ENCODE measurements around the gene PAPOLB.

The PAPOLB gene

DNA sequence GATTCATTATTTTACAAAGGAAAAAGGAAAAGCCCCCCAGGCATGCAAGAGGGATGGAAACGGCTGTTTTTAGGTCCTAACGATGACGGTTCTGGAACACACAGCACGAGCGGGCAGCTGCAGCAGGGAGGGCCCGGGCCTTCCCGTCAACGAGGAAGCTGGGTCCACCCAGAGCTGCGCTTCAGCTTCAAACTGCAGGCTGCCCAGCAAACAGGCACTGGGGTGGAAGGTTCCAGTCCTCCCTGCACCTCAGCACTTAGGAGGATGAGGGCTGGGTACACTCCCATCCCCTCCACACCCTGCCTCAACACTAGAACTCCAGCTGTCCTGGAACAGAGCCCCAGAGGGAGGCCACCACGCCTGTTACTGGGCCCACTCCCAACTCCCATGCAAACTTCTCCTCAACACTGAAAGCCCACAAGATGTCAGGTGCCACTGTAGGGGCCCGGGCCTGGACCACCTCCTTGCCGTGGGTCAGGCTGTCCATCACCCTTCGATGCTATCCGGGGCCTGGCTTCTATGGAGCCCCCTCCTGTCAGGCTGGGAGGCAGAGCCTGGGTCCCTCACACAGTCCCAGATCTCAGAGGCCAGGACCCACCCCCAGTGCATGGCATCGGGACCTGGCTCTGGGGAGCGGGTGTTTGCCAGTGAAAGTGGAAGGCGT, 33.0 kb downstream of the PAPOLB start:
- DNase-seq = no peak
- Mint-ChIP-seq H3K4me3 (no peak overlapping the region), H3K4me1 (peaks cover 2% of the 10 kb centered on the region), H3K27ac (no peak overlapping the region), H3K36me3 (ENCODE audit: low read depth) (no peaks in the 10 kb centered on the region), H3K27me3 (peaks cover 1% of the 10 kb centered on the region), H3K9me3 (no peaks in the 10 kb centered on the region)
- ATAC-seq = no peak

DNA sequence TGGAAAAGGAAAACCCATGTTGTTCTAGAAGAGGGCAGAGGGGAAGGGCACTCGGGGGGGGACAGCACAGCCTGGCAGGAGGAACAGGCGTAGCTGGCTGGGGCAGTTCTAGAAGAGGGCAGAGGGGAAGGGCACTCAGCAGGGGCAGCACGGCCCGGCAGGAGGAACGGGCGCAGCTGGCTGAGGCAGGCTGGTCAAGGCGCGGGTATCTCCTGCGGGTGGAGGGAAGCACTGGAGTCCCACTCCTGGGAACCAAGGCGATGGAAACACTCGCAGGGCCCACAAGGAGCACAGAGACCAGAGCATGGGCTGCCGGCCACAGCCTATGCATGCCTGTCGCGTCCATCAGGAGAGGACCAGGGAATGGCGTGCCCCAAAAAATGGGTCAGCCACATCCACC, 36.7 kb downstream of the PAPOLB start:
- no peaks in the 10 kb centered on the region for H3K36me3 Mint-ChIP-seq (ENCODE audit: low read depth)
- ATAC-seq (no peak), DNase-seq (no peak)
- H3K27ac Mint-ChIP-seq = no peak overlapping the region
- H3K4me3 Mint-ChIP-seq = no peak overlapping the region
- no peaks in the 10 kb centered on the region for H3K4me1 Mint-ChIP-seq
- H3K27me3 Mint-ChIP-seq = peaks cover 4% of the 10 kb centered on the region
- no peaks in the 10 kb centered on the region for H3K9me3 Mint-ChIP-seq

DNA sequence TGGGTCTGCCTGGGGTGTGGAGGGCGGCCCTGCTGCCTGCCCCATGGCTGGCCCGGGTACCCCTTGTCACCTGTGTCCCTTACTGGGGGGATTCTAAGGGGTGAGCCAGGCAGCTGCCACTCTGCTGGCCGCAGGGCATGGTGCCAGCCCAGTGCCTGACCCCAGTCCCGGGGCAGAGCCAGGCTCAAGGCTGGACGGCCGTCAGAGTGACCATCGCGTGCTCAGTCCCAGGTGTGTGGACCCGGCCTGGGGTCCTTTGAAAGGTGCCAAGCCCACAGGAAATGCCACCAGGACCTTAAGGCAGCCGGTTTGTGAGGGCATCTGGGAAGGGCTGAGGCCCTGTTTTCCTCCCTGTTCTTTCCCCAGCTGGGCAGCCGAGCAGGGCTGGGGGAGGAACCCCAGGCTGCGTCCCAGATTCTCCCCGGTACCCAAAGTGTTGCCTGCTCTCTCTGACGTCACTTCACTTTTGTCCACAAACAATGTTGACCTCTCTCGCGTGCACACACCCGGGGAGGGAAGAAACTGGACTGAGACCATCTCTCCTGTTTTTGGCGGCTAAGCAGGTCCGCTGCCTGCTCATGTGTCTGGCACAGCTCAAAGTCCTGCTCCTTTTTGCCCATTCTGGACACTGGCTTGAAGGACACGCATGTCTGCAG, 37.6 kb downstream of the PAPOLB start:
- Mint-ChIP-seq H3K4me3 (no peak overlapping the region), H3K9me3 (no peaks in the 10 kb centered on the region), H3K4me1 (no peaks in the 10 kb centered on the region), H3K27me3 (peaks cover 4% of the 10 kb centered on the region), H3K36me3 (ENCODE audit: low read depth) (no peaks in the 10 kb centered on the region), H3K27ac (no peak overlapping the region)
- ATAC-seq (no peak), DNase-seq (no peak)

DNA sequence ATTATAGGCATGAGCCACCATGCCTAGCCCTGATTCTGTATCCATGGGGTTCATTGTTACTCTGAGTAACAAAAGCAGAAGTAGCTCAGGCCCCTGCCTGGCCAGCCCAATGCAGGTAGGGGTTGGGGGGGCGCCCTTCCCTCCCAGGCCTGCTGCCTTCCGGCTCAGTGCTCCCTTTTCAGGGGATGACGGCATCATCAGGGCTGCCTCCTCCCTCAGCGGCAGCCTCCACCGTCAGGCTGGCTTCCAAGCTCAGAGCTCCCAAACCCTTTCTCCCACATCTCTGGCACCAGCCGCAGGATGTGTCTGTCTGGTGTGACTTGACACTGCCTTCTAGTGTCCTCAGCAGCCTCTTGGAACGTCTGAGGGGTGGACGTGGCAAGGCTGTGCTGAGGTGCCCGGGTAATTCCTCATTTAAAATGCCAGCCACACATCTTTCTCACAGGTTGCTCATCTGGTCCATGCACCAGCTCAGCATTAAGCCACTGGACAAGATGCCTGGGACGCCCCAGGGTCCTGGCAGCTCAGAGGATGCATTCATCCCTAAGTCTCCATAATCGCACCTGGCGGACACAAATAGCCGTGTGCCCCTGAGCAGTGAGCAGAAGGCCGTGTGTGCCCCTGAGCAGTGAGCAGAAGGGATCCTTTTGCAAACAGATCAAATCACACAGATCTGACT, 38.2 kb downstream of the PAPOLB start:
- Mint-ChIP-seq H3K27ac (no peak overlapping the region), H3K9me3 (no peaks in the 10 kb centered on the region), H3K36me3 (ENCODE audit: low read depth) (no peaks in the 10 kb centered on the region), H3K27me3 (peaks cover 4% of the 10 kb centered on the region), H3K4me3 (no peak overlapping the region), H3K4me1 (no peaks in the 10 kb centered on the region)
- ATAC-seq (no peak), DNase-seq (no peak)

DNA sequence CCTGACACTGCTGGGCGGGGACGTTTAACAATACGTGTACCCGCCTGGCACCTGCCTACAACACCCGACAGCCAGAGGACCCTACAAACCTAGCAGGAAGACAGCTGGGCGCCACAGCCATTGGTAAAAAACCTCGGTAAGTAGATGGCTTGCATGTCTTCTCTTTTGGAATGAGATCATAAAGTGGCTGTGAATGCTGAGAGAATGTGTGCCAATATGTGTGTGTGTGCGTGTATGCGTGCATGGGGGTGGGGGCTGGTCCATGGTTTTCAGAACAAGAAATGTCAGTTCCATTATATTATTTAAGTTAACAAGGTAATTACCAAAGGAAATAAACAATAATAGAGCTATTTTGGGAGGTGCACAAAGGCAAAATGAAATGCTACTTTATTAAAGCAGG, 39.2 kb downstream of the PAPOLB start:
- no peaks in the 10 kb centered on the region for H3K9me3 Mint-ChIP-seq

DNA sequence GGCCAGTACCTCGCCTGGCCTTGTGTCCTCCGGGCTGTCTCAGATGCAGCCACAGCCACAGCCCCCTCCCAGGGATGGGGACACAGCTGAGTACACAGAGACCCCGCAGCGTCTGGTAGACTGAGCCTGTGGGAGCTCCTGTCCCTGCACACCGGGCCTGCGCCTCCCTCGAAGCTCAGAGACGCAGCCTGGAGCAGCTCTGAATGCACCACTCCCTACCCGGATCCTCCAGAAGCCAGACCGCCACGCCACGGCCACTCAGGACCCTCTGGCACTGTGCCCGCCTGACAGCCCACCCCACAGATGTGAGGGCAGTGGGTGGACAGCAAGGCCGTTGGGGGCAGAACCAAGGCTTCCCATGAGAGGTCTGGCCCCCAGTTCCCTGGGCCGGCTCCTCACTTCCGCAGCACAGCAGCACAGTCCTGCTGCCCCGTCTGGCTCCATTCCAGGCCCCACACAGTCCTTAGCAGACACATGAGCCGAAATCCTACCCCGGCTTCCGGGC, 40.8 kb downstream of the PAPOLB start:
- H3K4me3 Mint-ChIP-seq = no peak overlapping the region
- H3K4me1 Mint-ChIP-seq = no peaks in the 10 kb centered on the region
- peaks cover 4% of the 10 kb centered on the region for H3K27me3 Mint-ChIP-seq
- no peaks in the 10 kb centered on the region for H3K9me3 Mint-ChIP-seq
- ATAC-seq = no peak
- DNase-seq = no peak
- no peak overlapping the region for H3K27ac Mint-ChIP-seq
- no peaks in the 10 kb centered on the region for H3K36me3 Mint-ChIP-seq (ENCODE audit: low read depth)

More for the DNA sequence above, 39.2 kb downstream of the PAPOLB start:
- Mint-ChIP-seq H3K4me1 (no peaks in the 10 kb centered on the region), H3K27me3 (peaks cover 4% of the 10 kb centered on the region), H3K27ac (no peak overlapping the region), H3K4me3 (no peak overlapping the region), H3K36me3 (ENCODE audit: low read depth) (no peaks in the 10 kb centered on the region)
- ATAC-seq = no peak
- DNase-seq = no peak

DNA sequence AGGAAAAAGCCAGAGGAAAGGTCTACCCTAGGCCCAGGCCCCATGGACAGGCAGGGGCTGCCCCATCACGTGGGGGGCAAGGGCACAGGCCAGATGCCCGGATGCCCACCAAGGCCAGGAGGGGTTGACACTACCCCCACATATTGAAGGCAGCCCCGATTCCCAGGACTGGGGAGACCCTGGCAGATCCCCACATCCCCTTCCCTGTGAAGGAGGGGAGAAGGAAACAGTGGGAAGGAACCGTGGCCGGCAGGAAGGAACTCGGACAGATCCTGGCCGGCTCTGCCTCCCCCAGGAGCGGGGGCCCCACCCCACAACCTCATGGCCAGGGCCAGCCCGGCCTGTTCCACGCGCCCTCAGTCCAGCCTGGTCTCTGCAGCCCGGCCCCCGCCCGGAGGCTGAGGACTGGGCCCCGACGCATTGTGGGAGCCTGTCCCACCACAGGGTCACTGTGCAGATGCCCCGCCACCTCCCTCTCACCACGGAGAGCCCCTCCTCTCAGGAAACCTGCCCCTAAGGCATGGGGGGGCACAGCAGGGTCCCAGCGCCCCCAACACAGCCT, 41.3 kb downstream of the PAPOLB start:
- DNase-seq (no peak), ATAC-seq (no peak)
- no peaks in the 10 kb centered on the region for H3K4me1 Mint-ChIP-seq
- H3K27ac Mint-ChIP-seq = no peak overlapping the region
- peaks cover 4% of the 10 kb centered on the region for H3K27me3 Mint-ChIP-seq
- H3K36me3 Mint-ChIP-seq (ENCODE audit: low read depth) = no peaks in the 10 kb centered on the region
- H3K9me3 Mint-ChIP-seq = no peaks in the 10 kb centered on the region
- no peak overlapping the region for H3K4me3 Mint-ChIP-seq

DNA sequence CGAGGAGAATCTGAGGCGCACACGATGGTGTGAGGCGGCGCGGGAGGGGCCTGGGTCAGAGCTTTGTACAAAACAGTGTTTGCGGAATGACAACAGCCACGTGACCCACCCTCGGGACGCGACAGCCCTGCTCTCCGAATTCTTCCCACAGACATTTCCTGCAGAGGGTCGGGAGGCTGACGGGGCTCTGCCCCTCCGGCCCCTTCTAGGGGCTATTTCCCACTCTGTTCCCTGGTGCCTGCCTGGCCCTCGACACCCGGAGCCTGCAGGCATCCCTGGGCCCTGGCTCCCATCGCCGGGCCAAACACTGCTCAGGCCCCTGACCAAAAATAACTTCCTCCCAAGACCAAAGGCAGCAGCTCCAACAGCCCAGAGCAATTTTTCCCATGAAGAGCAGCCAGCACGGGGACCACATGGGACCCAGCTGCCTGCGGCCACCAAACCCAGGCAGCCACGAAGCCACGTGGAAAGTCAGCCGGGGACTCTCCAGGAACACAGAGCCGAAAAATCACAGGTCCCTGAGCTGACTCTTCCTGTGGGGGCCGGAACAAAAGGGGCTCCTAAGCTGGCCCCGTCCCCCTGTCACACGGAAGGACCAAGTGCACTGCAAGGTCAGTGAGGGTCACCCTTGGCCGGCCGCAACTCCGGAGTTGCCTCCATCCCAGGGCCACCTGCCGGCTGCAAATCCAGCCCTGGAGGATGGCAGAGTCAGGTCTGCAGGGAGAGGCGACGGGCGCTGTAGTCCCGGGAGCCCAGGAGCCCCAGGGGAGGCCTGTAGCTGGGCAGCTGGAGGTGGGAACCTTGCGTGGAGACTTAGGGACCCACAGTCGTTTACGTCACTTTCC, 42.0 kb downstream of the PAPOLB start:
- Mint-ChIP-seq H3K9me3 (no peaks in the 10 kb centered on the region), H3K4me3 (no peak overlapping the region), H3K27ac (no peak overlapping the region), H3K27me3 (peaks cover 3% of the 10 kb centered on the region), H3K4me1 (no peaks in the 10 kb centered on the region), H3K36me3 (ENCODE audit: low read depth) (no peaks in the 10 kb centered on the region)
- no peak for DNase-seq
- no peak for ATAC-seq

DNA sequence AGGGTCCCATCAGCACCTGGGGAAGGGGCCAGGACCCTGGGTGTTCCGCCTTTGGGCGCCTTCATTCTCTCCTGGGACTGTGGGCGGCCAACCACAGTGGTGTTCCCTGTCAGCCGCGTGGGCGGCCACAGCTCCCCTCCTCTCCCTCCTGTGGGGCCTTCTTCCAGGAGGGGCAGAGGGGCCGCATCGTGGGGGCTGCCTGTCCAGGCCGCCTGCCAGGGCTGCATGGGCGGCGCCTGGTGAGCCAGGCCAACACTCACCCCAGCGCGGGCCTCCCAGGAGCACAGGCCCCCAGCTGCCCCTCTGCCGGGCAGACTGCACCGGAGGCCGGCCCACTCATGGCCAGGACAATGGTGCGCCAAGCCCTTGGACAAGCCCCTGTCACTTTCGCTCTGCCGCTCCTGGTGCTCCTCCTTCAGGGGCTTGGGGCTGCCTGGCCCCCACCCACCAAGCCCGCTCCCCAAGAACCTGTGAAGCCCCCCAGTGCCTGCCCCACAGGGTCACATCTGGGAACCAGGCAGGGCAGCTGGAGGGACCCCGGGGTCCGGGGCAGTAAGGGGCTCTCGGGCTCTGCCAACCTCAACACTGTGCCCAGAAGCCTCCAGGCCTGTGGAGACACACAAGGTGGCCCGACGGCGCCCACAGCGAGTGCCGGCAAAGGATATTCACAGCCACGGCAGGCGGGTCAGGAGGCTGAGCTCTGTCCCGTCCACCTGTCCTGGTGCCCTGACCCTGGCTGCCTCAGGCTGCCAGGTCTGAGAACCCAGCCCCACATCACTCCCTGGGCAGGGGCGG, 43.6 kb downstream of the PAPOLB start:
- no peaks in the 10 kb centered on the region for H3K9me3 Mint-ChIP-seq
- H3K4me3 Mint-ChIP-seq = no peak overlapping the region
- no peaks in the 10 kb centered on the region for H3K36me3 Mint-ChIP-seq (ENCODE audit: low read depth)
- H3K4me1 Mint-ChIP-seq = no peaks in the 10 kb centered on the region
- DNase-seq = no peak
- H3K27ac Mint-ChIP-seq = no peak overlapping the region
- peaks cover 7% of the 10 kb centered on the region for H3K27me3 Mint-ChIP-seq
- ATAC-seq = no peak

DNA sequence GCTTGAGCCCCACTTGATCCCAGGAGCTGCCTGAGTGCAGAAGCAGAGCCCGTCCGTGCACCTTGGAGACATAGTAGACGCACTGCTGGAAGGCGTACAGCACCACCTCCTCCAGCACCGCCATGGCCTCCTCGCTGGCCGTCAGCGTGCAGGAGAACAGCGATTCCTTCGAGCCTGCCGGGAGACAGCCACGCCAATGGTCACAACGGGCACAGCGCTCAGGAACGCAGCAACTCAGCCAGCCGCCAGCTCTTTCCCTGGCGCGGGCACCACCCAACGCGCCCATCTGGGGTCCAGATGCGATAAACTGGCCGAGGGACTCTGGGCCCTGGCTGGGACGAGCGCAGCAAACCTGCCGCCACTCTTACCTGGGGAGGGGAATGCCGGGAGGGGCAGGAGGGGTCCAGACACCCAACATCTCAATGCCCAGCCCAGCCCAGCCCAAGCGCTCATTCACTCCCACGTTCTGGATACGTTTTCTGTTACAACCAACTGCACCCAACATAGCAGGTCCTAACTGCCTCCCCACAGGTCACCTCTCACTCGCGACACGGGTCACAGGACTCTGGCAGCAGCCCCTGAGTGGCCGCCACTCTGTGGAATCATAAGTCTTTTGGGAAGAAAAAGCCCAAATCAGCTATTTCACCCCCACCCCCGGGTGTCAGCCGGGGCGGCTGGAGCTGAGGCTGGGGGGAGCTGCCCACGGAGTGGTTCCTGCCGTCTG, 44.5 kb downstream of the PAPOLB start:
- Mint-ChIP-seq H3K36me3 (ENCODE audit: low read depth) (no peaks in the 10 kb centered on the region), H3K4me3 (no peak overlapping the region), H3K27me3 (peaks cover 12% of the 10 kb centered on the region), H3K27ac (no peak overlapping the region), H3K9me3 (no peaks in the 10 kb centered on the region), H3K4me1 (no peaks in the 10 kb centered on the region)
- ATAC-seq (no peak), DNase-seq (no peak)

DNA sequence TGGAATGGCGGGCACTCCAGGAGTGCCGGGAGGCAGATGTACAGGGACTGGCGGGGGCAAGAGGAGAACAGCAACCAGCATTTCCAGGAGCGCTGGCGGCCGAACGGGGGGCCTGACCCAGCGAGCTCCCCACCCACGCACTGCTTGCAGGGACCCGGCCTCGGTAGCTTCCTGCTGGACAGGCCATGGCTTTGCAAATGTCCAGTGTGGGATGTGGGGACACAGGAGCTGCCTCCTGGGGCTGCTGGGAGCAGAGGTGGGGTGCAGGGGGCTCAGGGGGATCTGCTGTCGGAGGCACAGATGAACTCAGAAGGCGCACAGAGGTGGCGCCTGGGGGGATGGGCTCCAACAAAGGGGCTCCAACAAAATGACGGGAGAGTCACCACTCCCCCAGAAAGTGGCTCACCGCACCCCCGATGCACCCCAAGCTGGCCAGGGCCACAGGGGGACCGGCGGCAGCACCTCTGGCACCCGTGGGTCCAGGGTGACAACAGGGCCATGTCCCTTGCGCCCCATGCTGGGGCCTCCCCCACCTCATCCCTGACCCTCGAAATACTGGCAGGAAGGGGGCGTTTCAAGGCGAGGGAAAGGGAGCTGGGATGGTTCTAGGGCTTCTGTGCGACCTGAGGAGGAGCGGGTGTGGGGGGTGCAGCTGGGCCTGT, 45.3 kb downstream of the PAPOLB start:
- ATAC-seq (no peak), DNase-seq (no peak)
- H3K9me3 Mint-ChIP-seq = no peaks in the 10 kb centered on the region
- H3K36me3 Mint-ChIP-seq (ENCODE audit: low read depth) = no peaks in the 10 kb centered on the region
- no peak overlapping the region for H3K27ac Mint-ChIP-seq
- peaks cover 12% of the 10 kb centered on the region for H3K27me3 Mint-ChIP-seq
- no peak overlapping the region for H3K4me3 Mint-ChIP-seq
- no peaks in the 10 kb centered on the region for H3K4me1 Mint-ChIP-seq

DNA sequence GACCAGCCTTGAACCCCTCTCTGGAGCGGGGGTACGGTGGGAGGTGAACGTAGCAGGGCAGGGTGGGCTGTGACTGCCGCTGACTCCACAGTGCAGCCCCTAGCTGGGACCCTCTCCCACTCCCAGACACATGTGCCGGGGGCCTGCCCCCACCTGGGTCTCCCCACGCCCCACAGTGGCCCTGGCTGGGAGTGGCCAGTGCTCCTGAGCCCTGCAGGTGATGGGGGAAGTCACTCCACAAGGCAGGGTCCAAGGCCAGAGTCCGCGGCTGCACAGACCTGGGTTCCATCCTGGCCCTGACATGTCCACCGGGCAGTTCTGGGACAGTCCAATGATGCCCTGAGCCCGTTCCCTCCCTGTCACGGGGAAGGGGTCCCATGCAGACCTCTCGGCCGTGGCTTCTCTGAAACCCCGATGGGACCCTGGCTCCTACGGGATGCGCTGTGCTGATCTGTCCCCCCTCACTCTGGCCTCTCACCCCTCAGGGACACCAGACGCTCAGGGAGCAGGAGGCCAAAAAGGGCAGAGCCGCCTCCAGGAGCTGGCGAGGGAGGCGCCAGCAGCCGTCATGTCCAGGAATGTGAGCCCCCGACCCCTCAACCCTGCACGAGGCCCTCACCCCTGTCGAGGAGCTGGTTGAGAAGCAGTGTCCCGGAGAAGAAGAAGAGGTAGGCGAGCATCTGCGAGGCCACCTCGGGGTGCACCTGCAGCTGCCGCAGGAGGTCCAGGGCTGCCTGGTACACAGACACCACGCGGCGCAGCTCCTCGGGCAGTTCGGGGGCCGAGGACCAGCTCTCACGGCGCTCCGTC, 46.0 kb downstream of the PAPOLB start:
- ATAC-seq = no peak
- Mint-ChIP-seq H3K4me3 (no peak overlapping the region), H3K4me1 (no peaks in the 10 kb centered on the region), H3K9me3 (no peaks in the 10 kb centered on the region), H3K27ac (no peak overlapping the region), H3K36me3 (ENCODE audit: low read depth) (no peaks in the 10 kb centered on the region), H3K27me3 (peaks cover 12% of the 10 kb centered on the region)
- no peak for DNase-seq
